A673 (cell line): ENCODE measurements around the gene ARL5B. TPM values are rescaled to one million over a fixed set of nuclear protein-coding genes. Genes with fewer than 3 reads are reported as not detected.

Experiments used
- BruUV-seq: library from RNA; stranded (reverse); fragments of 400-500 nt; replicated peaks from 2 replicates; lab custom pipeline; 2021; lab: Mats Ljungman, UMichigan
- CTCF ChIA-PET: fragments of 300-600 bp; sonication (Branson Sonifier 250); formaldehyde crosslinking; loops from one replicate; lab custom pipeline; 2022; ENCODE audit warnings: antibody characterized with exemption; lab: Charles Lee
- POLR2A ChIA-PET: fragments of 300-600 bp; sonication (Branson Sonifier 250); formaldehyde crosslinking; loops from one replicate; lab custom pipeline; 2022; ENCODE audit warnings: antibody characterized with exemption; ENCODE audit not compliant: low non-redundant PET; lab: Charles Lee
- DNase-seq: peaks from one replicate; pipeline ENCODE4 v3.0.0-alpha.2; 2015; ENCODE audit warnings: low spot score
- H3K27ac ChIP-seq: fragments of 200-600 bp; sonication (generic); 2 replicates; pipeline ENCODE4 v1.5.1; 2016; ENCODE audit warnings: mixed run types, low read depth, mild to moderate bottlenecking, mixed read lengths, antibody characterized with exemption, low read length; ENCODE audit not compliant: poor library complexity, severe bottlenecking
- H3K27me3 ChIP-seq: fragments of 200-600 bp; sonication (generic); replicated peaks from 2 replicates; pipeline ENCODE4 v1.6.1; 2017; ENCODE audit warnings: mixed run types, low read depth, mild to moderate bottlenecking, mixed read lengths, antibody characterized with exemption, low read length; ENCODE audit not compliant: insufficient read depth, poor library complexity
- H3K36me3 ChIP-seq: fragments of 200-600 bp; sonication (generic); 2 replicates; pipeline ENCODE4 v1.6.1; 2016; ENCODE audit warnings: mixed run types, mild to moderate bottlenecking, mixed read lengths, antibody characterized with exemption, low read length; ENCODE audit not compliant: insufficient read depth, poor library complexity, severe bottlenecking
- H3K4me1 ChIP-seq: fragments of 200-600 bp; sonication (generic); 2 replicates; pipeline ENCODE4 v1.6.1; 2017; ENCODE audit warnings: mixed run types, mild to moderate bottlenecking, mixed read lengths, antibody characterized with exemption, low read length; ENCODE audit not compliant: insufficient read depth, poor library complexity, severe bottlenecking
- H3K4me3 ChIP-seq: fragments of 200-600 bp; sonication (generic); 2 replicates; pipeline ENCODE4 v1.5.1; 2016; ENCODE audit warnings: low read depth, mixed run types, mild to moderate bottlenecking, mixed read lengths, low read length; ENCODE audit not compliant: poor library complexity, severe bottlenecking
- H3K9me3 ChIP-seq: fragments of 200-600 bp; sonication (generic); 2 replicates; pipeline ENCODE4 v1.6.1; 2016; ENCODE audit warnings: mixed run types, low read depth, mild to moderate bottlenecking, mixed read lengths, antibody characterized with exemption, low read length; ENCODE audit not compliant: poor library complexity, severe bottlenecking
- EZH2 ChIP-seq: fragments of 200-600 bp; sonication (generic); IDR thresholded peaks from 2 replicates; pipeline ENCODE4 v1.6.1; 2017; ENCODE audit warnings: borderline replicate concordance, low read depth, mild to moderate bottlenecking, mixed read lengths, antibody characterized with exemption, low read length; ENCODE audit not compliant: poor library complexity, severe bottlenecking
- intact Hi-C: fragments of 100-400 bp; cut with micrococcal nuclease; formaldehyde crosslinking; loops from one replicate; pipeline ENCODE4 v1.10.0; 2022; ENCODE audit not compliant: unreplicated experiment
- total RNA-seq: library from RNA; stranded (reverse); gene quantifications from 2 replicates; pipeline ENCODE4 v1.2.3, GENCODE V29; 2021
- TF ChIP-seq, protein P1 (sequence below): fragments of 300-800, 200-600 bp; sonication (generic); conservative IDR thresholded peaks from 2 replicates; pipeline ENCODE4 v1.5.1; 2017; ENCODE audit warnings: low read depth, mild to moderate bottlenecking, antibody characterized with exemption, low read length, moderate library complexity, mixed read lengths

ARL5B gene
- total RNA-seq, 1 experiment from 2014 or later, result 30.2 TPM

GRCh38 chr10:18719811-18720210 is 60.6 kb downstream of the ARL5B start:
- Histone ChIP-seq H3K4me1 (no peaks in the 10 kb centered on the region), H3K27ac (no peak overlapping the region), H3K27me3 (no peaks in the 10 kb centered on the region), H3K4me3 (no peak overlapping the region), H3K36me3 (no peaks in the 10 kb centered on the region), H3K9me3 (no peaks in the 10 kb centered on the region)
- POLR2A ChIA-PET, result no interaction called here
- intact Hi-C loops, result no loop called here
- BruUV-seq, result no TSS peak
- TF ChIP-seq EZH2, result no peak
- TF ChIP-seq, protein P1, sequence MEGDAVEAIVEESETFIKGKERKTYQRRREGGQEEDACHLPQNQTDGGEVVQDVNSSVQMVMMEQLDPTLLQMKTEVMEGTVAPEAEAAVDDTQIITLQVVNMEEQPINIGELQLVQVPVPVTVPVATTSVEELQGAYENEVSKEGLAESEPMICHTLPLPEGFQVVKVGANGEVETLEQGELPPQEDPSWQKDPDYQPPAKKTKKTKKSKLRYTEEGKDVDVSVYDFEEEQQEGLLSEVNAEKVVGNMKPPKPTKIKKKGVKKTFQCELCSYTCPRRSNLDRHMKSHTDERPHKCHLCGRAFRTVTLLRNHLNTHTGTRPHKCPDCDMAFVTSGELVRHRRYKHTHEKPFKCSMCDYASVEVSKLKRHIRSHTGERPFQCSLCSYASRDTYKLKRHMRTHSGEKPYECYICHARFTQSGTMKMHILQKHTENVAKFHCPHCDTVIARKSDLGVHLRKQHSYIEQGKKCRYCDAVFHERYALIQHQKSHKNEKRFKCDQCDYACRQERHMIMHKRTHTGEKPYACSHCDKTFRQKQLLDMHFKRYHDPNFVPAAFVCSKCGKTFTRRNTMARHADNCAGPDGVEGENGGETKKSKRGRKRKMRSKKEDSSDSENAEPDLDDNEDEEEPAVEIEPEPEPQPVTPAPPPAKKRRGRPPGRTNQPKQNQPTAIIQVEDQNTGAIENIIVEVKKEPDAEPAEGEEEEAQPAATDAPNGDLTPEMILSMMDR, result no peak
- CTCF ChIA-PET, result no interaction called here
- DNase-seq, result no peak

DNA sequence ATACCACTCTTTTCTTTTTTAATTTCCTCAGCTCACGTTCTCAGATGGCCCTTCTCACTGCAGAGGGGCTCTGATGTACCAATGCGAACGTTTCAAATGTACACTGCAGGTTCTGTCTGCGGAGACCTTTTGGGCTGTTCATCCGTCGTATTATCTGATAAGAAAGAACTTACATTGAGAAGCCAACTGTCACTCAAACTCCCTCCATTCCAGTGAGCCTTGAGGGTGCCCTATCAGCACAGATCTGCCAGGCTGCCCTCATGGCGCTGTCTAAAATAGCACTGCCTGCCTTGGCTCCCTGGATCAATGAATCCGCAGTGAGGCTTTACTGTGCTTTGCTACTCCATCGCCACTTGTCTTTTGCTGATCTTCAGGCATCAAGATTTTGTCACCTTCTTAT is 61.8 kb downstream of the ARL5B start:
- Histone ChIP-seq H3K36me3 (no peaks in the 10 kb centered on the region), H3K27me3 (no peaks in the 10 kb centered on the region), H3K4me3 (no peak overlapping the region), H3K9me3 (no peaks in the 10 kb centered on the region), H3K4me1 (no peaks in the 10 kb centered on the region), H3K27ac (no peak overlapping the region)
- TF ChIP-seq, protein P1, result no peak
- no peak for TF ChIP-seq EZH2
- no peak for DNase-seq
- no TSS peak for BruUV-seq
- POLR2A ChIA-PET, result no interaction called here
- CTCF ChIA-PET, result no interaction called here
- intact Hi-C loops, result no loop called here

DNA sequence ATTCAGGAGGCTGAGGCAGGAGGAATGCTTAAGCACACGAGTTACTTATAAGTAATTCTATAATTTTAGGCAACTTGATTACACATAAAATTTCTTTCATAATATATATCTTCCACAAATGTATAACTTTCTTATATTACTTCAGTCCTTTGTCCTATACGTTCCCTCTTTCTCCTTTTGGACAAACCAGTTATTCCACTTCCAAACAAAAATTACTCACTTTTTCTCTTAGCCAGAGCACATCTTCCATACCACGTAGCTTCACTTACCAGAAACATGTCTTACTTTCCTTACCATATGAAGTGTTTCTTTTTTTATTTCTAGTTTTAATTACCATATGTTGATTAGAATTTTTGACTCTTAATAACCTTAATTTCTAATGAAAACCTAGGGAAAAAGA is 64.6 kb downstream of the ARL5B start:
- Histone ChIP-seq H3K27ac (no peak overlapping the region), H3K4me3 (no peak overlapping the region), H3K9me3 (no peaks in the 10 kb centered on the region), H3K36me3 (no peaks in the 10 kb centered on the region), H3K27me3 (no peaks in the 10 kb centered on the region), H3K4me1 (no peaks in the 10 kb centered on the region)
- ChIA-PET CTCF (no interaction called here), POLR2A (no interaction called here)
- intact Hi-C loops, result no loop called here
- TF ChIP-seq, protein P1, result no peak
- no peak for TF ChIP-seq EZH2
- BruUV-seq, result no TSS peak
- DNase-seq, result no peak

Other genes with a start within 250 kb of the ARL5B start
- gene NSUN6, start 7.8 kb upstream of the ARL5B start, total RNA-seq, result 16.4 and 17.1 TPM in 2 replicates